Lower leg skin (tissue), 3 donors: Measurements from ENCODE around the gene PRKAA2.

Source experiments
- CTCF ChIP-seq, 3 donors: fragments of 450-650 bp; IDR thresholded peaks; one replicate each; pipeline ENCODE4 v1.5.1; 2016; ENCODE audit warnings: antibody characterized with exemption in 3 of 3, mild to moderate bottlenecking in 3 of 3, moderate library complexity in 2 of 3
- POLR2A ChIP-seq, 2 donors: fragments of 450-650 bp; IDR thresholded peaks; one replicate each; pipeline ENCODE4 v1.6.1; 2016 to 2017; ENCODE audit warnings: antibody characterized with exemption in 2 of 2, mild to moderate bottlenecking in 1 of 2, moderate library complexity in 1 of 2

- no peak for TF ChIP-seq CTCF (IDR thresholded peaks at IDR 0.05)
- no peak for TF ChIP-seq POLR2A (IDR thresholded peaks at IDR 0.05)
Measured at GRCh38 chr1:56758135-56758534, 113.0 kb downstream of the PRKAA2 start.
